Right lobe of liver (tissue), 6 donors: ENCODE data around the gene CPLX1. TPM values are rescaled to one million over a fixed set of nuclear protein-coding genes. Genes with fewer than 3 reads are reported as not detected.
"Not testable (repeated sequence)": the region's sequence is repeated elsewhere in the genome, so short reads cannot be mapped to it uniquely, and the experiment has no call there.

Experiments used
- ATAC-seq, 4 donors: fragments of 200-7000 bp; cut with Tn5 transposase; one replicate each; pipeline ENCODE4 v1.9.1; 2020; ENCODE audit warnings: mild to moderate bottlenecking in 4 of 4, moderate library complexity in 4 of 4
- DNase-seq, 3 donors: peaks; one replicate each; pipeline ENCODE4 v3.0.0-alpha.2; 2020
- H3K27ac ChIP-seq, 3 donors: fragments of 200-600 bp; one replicate each; pipeline ENCODE4 v1.8.0; 2022
- H3K27me3 ChIP-seq, 2 donors: fragments of 200-600 bp; one replicate each; pipeline ENCODE4 v1.8.0; 2022
- H3K36me3 ChIP-seq, 4 donors: fragments of 200-600 bp; sonication (generic) in 1 of 4; one replicate each; pipeline versions ENCODE4 v1.5.1 to v1.8.0; 2017 to 2022; ENCODE audit warnings: control low read depth in 1 of 4
- H3K4me1 ChIP-seq, 4 donors: fragments of 200-600 bp; sonication (generic) in 1 of 4; one replicate each; pipeline versions ENCODE4 v1.5.1 to v1.8.0; 2017 to 2022; ENCODE audit warnings: control low read depth in 1 of 4
- H3K4me3 ChIP-seq, 3 donors: fragments of 200-600 bp; one replicate each; pipeline ENCODE4 v1.8.0; 2022
- H3K9me3 ChIP-seq, 4 donors: fragments of 200-600 bp; sonication (generic) in 1 of 4; one replicate each; pipeline versions ENCODE4 v1.5.1 to v1.8.0; 2017 to 2022; ENCODE audit warnings: control low read depth in 1 of 4
- POLR2A ChIP-seq: fragments of 450-650 bp; IDR thresholded peaks from one replicate; pipeline ENCODE4 v1.6.1; 2017; ENCODE audit warnings: antibody characterized with exemption, mild to moderate bottlenecking
- WGBS: methylation state at CpG from one replicate; pipeline ENCODE4 v1.1.6; 2018; ENCODE audit warnings: low coverage, low lambda C conversion rate; ENCODE audit not compliant: insufficient coverage; ENCODE audit errors: missing lambda C conversion rate; 5-methylcytosine and 5-hydroxymethylcytosine counted together
- intact Hi-C, 2 donors: fragments of 100-400 bp; cut with DNase I; formaldehyde crosslinking; loops; one replicate each; pipeline versions ENCODE4 v1.11.2 to v1.14.1; 2022
- total RNA-seq, 6 experiments: library from RNA; depleted of rRNA in 2 of 6; stranded (reverse); fragments of >200 nt in 2 of 6; fragmentation: NEBNext Ultra II Directional in 3 of 6; extraction: Animal tissue kit (Norgen Biotek cat#: 25700) in 3 of 6; gene quantifications; one replicate each; pipeline versions ENCODE4 v1.1.0 to v1.2.4, GENCODE V29; 2016 to 2023
- TF ChIP-seq, protein P1 (sequence below), 4 donors: fragments of 200-600 bp in 3 of 4; fragments of 450-650 bp in 1 of 4; IDR thresholded peaks; one replicate each; pipeline versions ENCODE4 v1.5.1 to v1.8.0; 2016 to 2022; ENCODE audit warnings: antibody characterized with exemption in 4 of 4, mild to moderate bottlenecking in 2 of 4
- donor health status: DM: no; HTN: yes; CAD: no.
- donor health status: DM: no; HTN: no; CAD: no.
- donor health status: DM: no; HTN: no; CAD: no.
- donor health status: DM: no; HTN: yes; CAD: no.
- donor health status: DM: no; HTN: yes; CAD: no.

The CPLX1 gene
- total RNA-seq, 6 experiments from 2014 or later: 0.86 to 3.7 (median 2.4) TPM

DNA sequence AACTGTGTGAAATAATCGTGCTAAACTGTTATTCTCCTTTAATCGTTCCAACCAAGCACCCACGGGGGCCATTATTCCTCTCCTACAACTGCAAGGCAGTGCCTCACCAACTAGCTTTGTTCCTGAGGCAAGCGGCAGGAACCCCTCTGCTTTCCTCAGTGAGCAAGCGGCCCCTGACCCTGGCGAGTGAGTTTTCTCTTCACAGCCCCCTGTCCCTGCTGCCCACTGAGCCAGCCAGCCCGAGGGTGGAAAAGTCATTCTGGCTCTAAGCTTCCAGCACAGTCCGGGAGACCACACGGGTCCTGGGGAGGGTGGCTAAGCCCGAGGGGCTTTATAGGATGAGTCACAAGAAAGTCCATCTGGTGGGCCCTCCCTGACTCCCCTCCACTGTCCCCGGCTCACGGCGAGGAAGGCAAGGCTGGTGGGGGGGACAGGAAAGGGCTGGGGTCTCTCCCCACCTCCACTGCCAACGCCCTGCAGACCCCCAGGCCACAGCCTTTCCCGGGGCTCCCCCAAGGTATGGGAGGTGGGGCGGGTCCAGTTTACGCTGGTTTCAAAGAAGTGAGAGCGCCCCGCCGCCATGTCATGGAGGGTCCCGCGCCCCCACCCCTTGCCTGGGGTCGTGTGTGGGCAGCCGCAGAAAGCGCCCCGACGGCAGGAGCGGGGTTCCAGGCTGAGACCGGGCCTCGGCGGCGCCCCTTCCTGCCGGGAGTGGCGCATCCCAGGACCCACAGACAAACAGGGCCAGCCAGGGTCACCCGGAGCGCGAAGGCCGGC, 45.0 kb downstream of the CPLX1 start:
- Histone ChIP-seq H3K4me1 (peaks cover 0 to 41% (median 14%) of the 10 kb centered on the region in 4 donors), H3K9me3 (no peaks in the 10 kb centered on the region), H3K27ac (peak overlapping the region; percentile 57 to 92 (median 86)), H3K4me3 (peak overlapping the region; percentile 87 to 96 (median 95)), H3K36me3 (peaks cover 0 to 34% (median 6%) of the 10 kb centered on the region in 4 donors), H3K27me3 (no peaks in the 10 kb centered on the region)
- TF ChIP-seq POLR2A: no peak
- TF ChIP-seq, protein P1, sequence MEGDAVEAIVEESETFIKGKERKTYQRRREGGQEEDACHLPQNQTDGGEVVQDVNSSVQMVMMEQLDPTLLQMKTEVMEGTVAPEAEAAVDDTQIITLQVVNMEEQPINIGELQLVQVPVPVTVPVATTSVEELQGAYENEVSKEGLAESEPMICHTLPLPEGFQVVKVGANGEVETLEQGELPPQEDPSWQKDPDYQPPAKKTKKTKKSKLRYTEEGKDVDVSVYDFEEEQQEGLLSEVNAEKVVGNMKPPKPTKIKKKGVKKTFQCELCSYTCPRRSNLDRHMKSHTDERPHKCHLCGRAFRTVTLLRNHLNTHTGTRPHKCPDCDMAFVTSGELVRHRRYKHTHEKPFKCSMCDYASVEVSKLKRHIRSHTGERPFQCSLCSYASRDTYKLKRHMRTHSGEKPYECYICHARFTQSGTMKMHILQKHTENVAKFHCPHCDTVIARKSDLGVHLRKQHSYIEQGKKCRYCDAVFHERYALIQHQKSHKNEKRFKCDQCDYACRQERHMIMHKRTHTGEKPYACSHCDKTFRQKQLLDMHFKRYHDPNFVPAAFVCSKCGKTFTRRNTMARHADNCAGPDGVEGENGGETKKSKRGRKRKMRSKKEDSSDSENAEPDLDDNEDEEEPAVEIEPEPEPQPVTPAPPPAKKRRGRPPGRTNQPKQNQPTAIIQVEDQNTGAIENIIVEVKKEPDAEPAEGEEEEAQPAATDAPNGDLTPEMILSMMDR (IDR thresholded peaks at IDR 0.05): no peak
- peak in 1 of 3 donors; percentile 63 for DNase-seq
- ATAC-seq: no peak
- 4% methylated on average over 16 of the region's 38 CpGs for WGBS
- intact Hi-C loops: no loop called here

DNA sequence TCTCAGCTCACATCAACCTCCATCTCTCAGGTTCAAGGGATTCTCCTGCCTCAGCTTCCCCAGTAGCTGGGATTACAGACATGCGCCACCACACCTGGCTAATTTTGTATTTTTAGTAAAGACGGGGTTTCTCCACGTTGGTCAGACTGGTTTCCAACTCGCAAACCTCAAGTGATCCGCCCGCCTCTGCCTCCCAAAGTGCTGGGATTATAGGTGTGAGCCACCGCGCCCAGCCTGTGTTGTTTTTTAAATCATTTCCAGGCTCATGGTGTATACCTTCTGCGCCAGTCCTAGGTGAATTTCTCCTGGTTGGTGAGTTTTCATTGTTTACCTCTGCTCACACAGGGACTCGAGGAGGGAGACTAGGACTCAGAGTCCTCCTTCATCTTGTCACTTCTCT, 45.7 kb downstream of the CPLX1 start:
- Histone ChIP-seq H3K36me3 (peaks cover 0 to 40% (median 9%) of the 10 kb centered on the region in 4 donors), H3K4me1 (peaks cover 0 to 45% (median 16%) of the 10 kb centered on the region in 4 donors), H3K4me3 (peak overlapping the region; percentile 87 to 96 (median 95)), H3K27ac (peak overlapping the region in 1 of 3 donors; percentile 86)
- WGBS: 66% methylated on average over 6 of the region's 10 CpGs
- DNase-seq, intact Hi-C loops, H3K27me3 ChIP-seq, H3K9me3 ChIP-seq, ATAC-seq: not testable (repeated sequence)

DNA sequence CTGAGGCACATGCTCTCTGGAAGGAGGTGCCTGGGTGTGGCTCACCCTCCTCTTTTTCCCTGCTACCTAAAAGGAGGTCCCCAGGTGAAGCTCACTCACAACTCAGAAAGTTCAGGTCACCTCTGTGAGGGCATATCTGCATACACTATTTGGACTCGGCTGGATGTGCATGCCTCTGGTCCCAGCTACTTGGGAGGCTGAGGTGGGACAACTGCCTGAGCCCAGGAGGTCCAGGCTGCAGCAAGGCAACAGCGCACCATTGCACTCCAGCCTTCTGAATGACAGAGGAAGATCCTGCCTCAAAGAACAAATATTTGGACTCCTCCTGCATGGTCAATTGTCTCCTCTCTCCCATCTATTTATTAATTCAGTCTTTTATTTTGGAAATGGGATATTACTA, 46.4 kb downstream of the CPLX1 start:
- Histone ChIP-seq H3K4me1 (peaks cover 0 to 45% (median 16%) of the 10 kb centered on the region in 4 donors), H3K27ac (no peak overlapping the region), H3K36me3 (peaks cover 0 to 43% (median 9%) of the 10 kb centered on the region in 4 donors), H3K4me3 (peak overlapping the region in 1 of 3 donors; percentile 87), H3K27me3 (no peaks in the 10 kb centered on the region), H3K9me3 (no peaks in the 10 kb centered on the region)
- DNase-seq: no peak
- no peak for ATAC-seq
- WGBS: 100% methylated on average over 1 of the region's 2 CpGs
- intact Hi-C loops: no loop called here
- no peak for TF ChIP-seq POLR2A
- TF ChIP-seq, protein P1 (IDR thresholded peaks at IDR 0.05): no peak

DNA sequence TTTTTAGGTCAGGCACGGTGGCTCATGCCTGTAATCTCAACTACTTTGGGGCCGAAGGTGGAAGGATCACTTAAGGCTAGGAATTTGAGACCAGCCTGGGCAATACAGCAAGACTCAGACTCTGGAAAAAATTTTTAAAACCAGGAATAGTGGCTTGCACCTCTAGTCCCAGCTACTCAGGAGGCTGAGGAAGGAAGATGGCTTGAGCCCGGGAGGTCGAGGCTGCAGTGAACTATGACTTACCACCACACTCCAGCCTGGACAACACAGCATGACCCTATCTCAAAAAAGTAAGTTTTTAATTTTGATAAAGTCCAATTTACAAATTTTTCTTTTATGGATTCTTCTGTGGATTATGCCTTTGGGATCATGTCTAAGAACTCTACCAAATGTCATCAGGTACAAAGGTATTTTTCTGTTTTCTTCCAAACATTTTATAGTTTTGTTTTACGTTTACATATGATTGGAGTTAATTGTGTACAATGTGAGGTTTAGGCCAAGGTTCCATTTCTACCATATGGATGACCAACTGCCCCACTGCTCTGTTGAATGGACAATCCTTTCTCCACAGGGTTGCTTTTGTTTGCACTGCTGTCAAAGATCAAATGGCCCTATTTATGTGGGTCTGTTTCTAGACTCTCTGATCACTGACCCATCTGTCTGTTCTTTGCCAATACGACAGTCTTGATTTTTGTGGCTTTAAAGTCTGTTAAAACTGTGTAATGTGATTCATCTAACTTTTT, 48.2 kb downstream of the CPLX1 start:
- Histone ChIP-seq H3K4me1 (peaks cover 0 to 35% (median 16%) of the 10 kb centered on the region in 4 donors), H3K9me3 (no peaks in the 10 kb centered on the region), H3K27me3 (no peaks in the 10 kb centered on the region), H3K36me3 (peaks cover 0 to 47% (median 9%) of the 10 kb centered on the region in 4 donors), H3K27ac (no peak overlapping the region), H3K4me3 (no peak overlapping the region)
- intact Hi-C loops: no loop called here
- 81% methylated on average over 5 of the region's 6 CpGs for WGBS
- ATAC-seq (no peak), DNase-seq (no peak)
- TF ChIP-seq, protein P1 (IDR thresholded peaks at IDR 0.05): no peak
- no peak for TF ChIP-seq POLR2A
